Mucosa of rectum (tissue), 2 donors: ENCODE data around the gene CDPF1.
"Not testable (repeated sequence)": the region's sequence is repeated elsewhere in the genome, so short reads cannot be mapped to it uniquely, and the experiment has no call there.

ENCODE experiments used
- H3K27ac ChIP-seq, 2 donors: one replicate each; pipeline ENCODE4 v1.7.0; 2013; ENCODE audit warnings: inconsistent platforms in 2 of 2, low read depth in 2 of 2, low read length in 2 of 2
- H3K27me3 ChIP-seq, 2 donors: one replicate each; pipeline ENCODE4 v1.7.0; 2013; ENCODE audit warnings: low read length in 2 of 2; ENCODE audit not compliant: control insufficient read depth in 2 of 2, insufficient read depth in 2 of 2
- H3K36me3 ChIP-seq, 2 donors: one replicate each; pipeline ENCODE4 v1.7.0; 2013; ENCODE audit warnings: low read length in 2 of 2; ENCODE audit not compliant: control insufficient read depth in 2 of 2, insufficient read depth in 2 of 2
- H3K4me1 ChIP-seq, 2 donors: one replicate each; pipeline ENCODE4 v1.7.0; 2013; ENCODE audit warnings: low read length in 2 of 2, mild to moderate bottlenecking in 1 of 2; ENCODE audit not compliant: control insufficient read depth in 2 of 2, insufficient read depth in 2 of 2
- H3K4me3 ChIP-seq, 2 donors: one replicate each; pipeline ENCODE4 v1.7.0; 2013; ENCODE audit warnings: low read length in 2 of 2
- H3K9ac ChIP-seq, 2 donors: one replicate each; pipeline ENCODE4 v1.7.0; 2013; ENCODE audit warnings: low read length in 2 of 2, low read depth in 1 of 2, mild to moderate bottlenecking in 1 of 2
- H3K9me3 ChIP-seq, 2 donors: one replicate each; pipeline ENCODE4 v1.7.0; 2013; ENCODE audit warnings: low read length in 2 of 2; ENCODE audit not compliant: control insufficient read depth in 2 of 2
- donor health status: healthy.
- donor health status: Normal muscosa, but diverticular disease.

Gene CDPF1

GRCh38 chr22:46203601-46203980 is 46.5 kb downstream of the CDPF1 start:
- peak overlapping the region in 1 of 2 donors; percentile 59 for H3K9ac ChIP-seq
- H3K36me3 ChIP-seq: peaks cover 10 to 22% of the 10 kb centered on the region in 2 donors
- peak overlapping the region in 1 of 2 donors; percentile 17 for H3K4me3 ChIP-seq
- H3K27ac ChIP-seq: peak overlapping the region; percentile 86 to 95
- no peaks in the 10 kb centered on the region for H3K27me3 ChIP-seq
- peaks cover 27 to 36% of the 10 kb centered on the region in 2 donors for H3K4me1 ChIP-seq
- no peaks in the 10 kb centered on the region for H3K9me3 ChIP-seq

GRCh38 chr22:46202897-46203600 is 47.0 kb downstream of the CDPF1 start:
- Histone ChIP-seq H3K4me3 (peak overlapping the region; percentile 17 to 37), H3K9ac (peak overlapping the region; percentile 59 to 60), H3K9me3 (no peaks in the 10 kb centered on the region), H3K4me1 (peaks cover 27 to 36% of the 10 kb centered on the region in 2 donors), H3K36me3 (peaks cover 13 to 19% of the 10 kb centered on the region in 2 donors), H3K27ac (peak overlapping the region; percentile 90 to 95), H3K27me3 (no peaks in the 10 kb centered on the region)

- Histone ChIP-seq H3K9me3 (no peaks in the 10 kb centered on the region), H3K27ac (peak overlapping the region; percentile 90 to 95), H3K27me3 (no peaks in the 10 kb centered on the region), H3K36me3 (peaks cover 13 to 15% of the 10 kb centered on the region in 2 donors), H3K4me3 (no peak overlapping the region), H3K4me1 (peaks cover 34 to 46% of the 10 kb centered on the region in 2 donors), H3K9ac (peak overlapping the region; percentile 56 to 63)
These were observed 48.9 kb downstream of the CDPF1 start for GRCh38 chr22:46201059-46201757.

- not testable (repeated sequence) for H3K4me3 ChIP-seq, H3K27me3 ChIP-seq, H3K9me3 ChIP-seq, H3K27ac ChIP-seq, H3K9ac ChIP-seq
- Histone ChIP-seq H3K4me1 (peaks cover 42 to 53% of the 10 kb centered on the region in 2 donors), H3K36me3 (peaks cover 13 to 15% of the 10 kb centered on the region in 2 donors)
These were observed 51.3 kb downstream of the CDPF1 start for GRCh38 chr22:46198806-46199205.

GRCh38 chr22:46198274-46198673 is 51.8 kb downstream of the CDPF1 start:
- Histone ChIP-seq H3K27ac (no peak overlapping the region), H3K4me1 (peaks cover 42 to 52% of the 10 kb centered on the region in 2 donors), H3K4me3 (no peak overlapping the region), H3K9me3 (no peaks in the 10 kb centered on the region), H3K27me3 (no peaks in the 10 kb centered on the region), H3K36me3 (peaks cover 13 to 15% of the 10 kb centered on the region in 2 donors), H3K9ac (no peak overlapping the region)

- Histone ChIP-seq H3K4me1 (peaks cover 37 to 44% of the 10 kb centered on the region in 2 donors), H3K9me3 (no peaks in the 10 kb centered on the region), H3K9ac (peak overlapping the region; percentile 14 to 66), H3K36me3 (peaks cover 13 to 15% of the 10 kb centered on the region in 2 donors), H3K27me3 (no peaks in the 10 kb centered on the region), H3K4me3 (no peak overlapping the region), H3K27ac (peak overlapping the region; percentile 82 to 90)
These were observed 53.8 kb downstream of the CDPF1 start for GRCh38 chr22:46196278-46196677.

GRCh38 chr22:46195487-46196165 is 54.5 kb downstream of the CDPF1 start:
- H3K36me3 ChIP-seq: peaks cover 13 to 15% of the 10 kb centered on the region in 2 donors
- H3K27ac ChIP-seq: peak overlapping the region; percentile 82 to 90
- H3K4me1 ChIP-seq: peaks cover 37 to 47% of the 10 kb centered on the region in 2 donors
- peak overlapping the region; percentile 4 to 12 for H3K4me3 ChIP-seq
- no peaks in the 10 kb centered on the region for H3K27me3 ChIP-seq
- H3K9me3 ChIP-seq: no peaks in the 10 kb centered on the region
- peak overlapping the region; percentile 14 to 66 for H3K9ac ChIP-seq
